Stimulated activated CD4-positive, alpha-beta T cell treated with anti-CD3 and anti-CD28 coated beads, Interleukin-2, amount 100 ng/mL, for 48 hours (primary cell): ENCODE measurements around the gene RRBP1.

Experiments used
- DNase-seq, 2 donors: peaks; one replicate each; pipeline ENCODE4 v3.0.0-alpha.2; 2020

RRBP1 gene

DNA sequence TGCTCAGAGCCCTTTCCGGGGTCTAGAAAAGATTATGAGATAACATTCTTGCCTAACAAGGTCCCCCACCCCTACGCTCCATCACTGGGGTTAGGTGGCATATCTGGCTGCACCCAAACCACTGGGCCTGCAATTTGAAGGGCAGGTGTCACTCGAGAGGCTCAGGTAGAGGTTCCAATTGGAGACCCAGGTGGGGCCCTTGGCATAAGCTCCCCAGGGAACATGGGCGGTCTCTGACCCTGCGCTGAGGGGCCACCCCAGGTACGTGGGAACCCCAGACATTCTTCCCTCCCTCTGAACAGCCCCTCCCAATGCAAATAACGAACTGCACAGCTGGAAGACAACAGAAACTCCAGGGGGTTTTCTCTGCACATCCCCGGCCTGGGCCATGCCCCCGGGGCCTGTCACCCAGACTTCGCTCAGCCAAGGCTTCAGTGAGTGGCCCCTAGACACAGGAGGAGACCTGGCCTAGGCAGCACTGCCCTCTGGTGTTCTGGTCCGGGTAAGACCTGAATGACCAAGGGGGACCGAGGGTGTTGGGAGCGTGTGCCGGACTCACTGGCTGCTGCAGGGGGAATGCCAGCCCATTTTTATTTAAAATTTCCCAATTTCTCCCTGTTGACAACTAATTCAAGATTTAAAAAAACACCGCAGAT lies 64.7 kb downstream of the RRBP1 start:
- peak; percentile 34 to 48 for DNase-seq

DNA sequence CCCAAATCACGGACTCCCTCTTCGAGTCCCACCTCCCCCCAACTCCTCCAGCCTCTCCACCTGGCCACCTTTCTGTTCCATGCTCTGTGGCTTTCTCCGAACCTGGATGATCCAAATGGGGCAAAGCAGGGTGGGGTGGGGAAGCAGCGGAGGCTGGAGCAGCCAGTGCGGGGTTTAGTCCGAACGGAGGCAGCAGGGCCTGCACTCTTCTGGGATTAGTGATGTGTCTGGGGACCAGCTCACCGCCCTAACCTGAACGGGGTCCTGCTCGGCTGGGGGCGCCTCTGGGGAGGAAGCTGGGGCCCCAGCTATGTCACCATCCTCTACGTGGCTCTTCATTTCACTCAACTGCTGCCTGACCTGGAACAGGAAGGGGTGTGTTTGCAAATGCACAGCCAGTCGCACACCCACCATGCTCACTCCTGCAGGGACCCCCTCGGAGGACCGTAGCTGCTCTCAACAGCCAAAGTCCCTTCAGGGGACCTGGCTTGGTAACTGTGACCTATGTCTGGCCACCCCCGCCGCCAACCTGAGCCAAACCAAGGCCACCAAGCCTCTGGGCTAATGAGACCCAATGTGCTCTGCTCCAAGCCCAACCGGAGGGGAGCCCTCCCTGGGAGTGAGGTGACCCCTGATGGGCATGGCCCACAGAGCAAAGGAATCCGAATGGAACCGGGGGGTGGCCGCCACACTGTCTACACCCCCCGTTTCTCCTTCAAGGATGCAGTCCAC lies 65.4 kb downstream of the RRBP1 start:
- DNase-seq = no peak

DNA sequence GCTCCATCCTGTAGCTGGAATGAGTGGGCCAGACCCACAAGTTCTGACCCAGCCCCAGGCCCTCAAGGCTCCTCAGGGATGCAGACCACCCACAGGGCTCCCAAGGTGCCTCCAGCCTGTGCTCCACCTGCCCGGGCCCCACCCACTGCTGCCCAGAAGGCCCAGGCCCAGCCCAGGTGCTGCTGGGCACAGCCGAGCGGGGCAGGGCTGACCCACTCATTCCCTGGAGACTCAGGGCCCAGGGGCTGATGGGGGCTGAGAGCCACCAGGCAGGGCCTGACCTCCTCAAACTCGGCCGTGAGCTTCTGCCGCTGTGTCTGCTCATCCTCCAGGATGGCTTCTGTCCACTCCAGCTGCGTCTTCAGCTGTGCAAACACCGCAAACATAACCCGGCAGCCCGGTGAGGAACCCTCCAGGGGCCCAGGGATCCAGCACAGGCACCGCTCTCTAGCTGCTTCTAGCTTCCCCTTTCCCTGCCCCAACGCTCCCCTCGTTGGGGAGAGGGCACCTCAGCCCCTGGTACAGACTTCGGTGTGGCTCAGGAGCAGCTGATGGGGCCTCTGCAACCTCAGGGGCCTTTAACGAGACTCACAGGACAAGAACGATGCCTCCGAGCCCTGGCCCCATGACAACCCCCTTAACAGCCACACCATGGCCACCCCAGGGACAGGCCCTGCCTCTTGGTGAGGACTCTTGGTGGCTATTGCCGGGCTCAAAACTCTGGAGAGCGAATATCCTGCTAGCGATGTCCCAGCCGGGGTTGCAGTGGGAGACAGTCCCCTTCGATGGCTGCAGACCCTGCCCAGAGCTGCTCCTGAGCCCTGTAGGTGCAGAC lies 66.2 kb downstream of the RRBP1 start:
- DNase-seq = no peak

DNA sequence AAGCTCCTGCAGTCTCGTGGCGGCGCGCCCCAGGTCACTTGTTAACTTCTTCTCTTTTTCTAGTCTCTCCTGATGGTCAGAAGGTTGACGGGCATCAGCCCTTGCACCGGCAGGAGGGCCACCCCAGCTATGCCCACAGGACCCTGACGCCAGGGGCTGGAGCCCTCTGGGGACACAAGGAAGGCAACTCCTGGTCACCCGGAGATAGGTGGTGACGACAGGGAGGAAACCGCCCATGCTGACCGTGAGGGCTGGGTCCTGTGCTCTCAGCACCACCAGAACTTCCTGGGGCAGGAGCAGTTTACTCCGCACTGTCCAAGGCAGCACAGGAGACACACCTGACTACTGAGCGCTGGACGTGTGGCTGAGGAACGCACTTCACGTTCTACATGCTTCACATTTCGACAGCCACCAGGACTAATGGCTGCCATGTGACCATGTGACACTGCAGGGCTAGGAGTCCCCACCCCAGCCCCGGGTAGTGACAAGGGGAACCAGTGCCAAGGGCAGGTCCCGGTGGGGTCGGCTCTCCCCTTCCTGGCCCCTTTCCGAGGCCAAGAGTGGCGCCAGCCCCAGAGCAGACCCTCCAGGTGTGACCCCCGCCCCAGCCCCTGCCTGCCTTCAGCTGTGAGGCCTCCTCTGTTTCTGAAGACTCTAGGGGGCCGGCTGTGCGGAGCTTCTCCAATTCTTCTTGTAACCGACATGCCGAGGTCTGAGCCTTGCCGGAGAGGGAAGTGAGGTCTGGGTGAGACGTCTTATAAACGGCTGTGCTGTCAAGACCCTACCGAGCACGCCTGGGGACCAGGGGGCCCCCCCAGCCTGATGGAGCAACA lies 67.0 kb downstream of the RRBP1 start:
- no peak for DNase-seq

DNA sequence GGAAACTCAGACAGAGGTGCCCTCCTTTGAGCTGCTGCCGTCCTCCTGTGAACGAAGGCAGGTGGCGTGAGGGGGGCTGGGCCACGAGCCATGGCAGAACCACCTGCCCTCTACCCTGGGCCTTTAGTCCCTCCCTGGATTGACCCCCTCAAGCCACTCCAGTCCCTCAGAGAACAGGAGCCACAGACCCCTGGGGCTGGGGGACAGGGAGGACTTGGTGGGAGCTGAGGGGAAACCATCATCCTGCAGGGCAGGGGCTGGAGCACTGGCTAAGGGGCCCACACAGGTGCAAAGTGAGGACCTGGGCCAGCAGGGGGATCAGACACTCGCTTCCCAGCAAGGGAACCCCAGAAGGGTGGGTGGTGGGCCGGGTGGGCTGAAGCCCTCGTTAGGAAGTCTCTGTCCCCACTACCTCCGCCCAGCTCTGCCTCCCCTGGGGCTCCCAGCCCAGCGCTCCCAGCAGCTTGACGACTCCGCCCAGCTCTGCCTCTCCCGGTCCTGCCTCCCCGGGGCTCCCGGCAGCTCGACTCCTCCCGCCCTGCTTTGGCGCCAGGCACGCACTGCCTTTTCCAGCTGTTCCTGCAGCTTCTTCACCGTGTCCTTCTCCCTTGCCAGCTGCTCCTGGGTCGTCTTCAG lies 67.7 kb downstream of the RRBP1 start:
- DNase-seq = no peak

DNA sequence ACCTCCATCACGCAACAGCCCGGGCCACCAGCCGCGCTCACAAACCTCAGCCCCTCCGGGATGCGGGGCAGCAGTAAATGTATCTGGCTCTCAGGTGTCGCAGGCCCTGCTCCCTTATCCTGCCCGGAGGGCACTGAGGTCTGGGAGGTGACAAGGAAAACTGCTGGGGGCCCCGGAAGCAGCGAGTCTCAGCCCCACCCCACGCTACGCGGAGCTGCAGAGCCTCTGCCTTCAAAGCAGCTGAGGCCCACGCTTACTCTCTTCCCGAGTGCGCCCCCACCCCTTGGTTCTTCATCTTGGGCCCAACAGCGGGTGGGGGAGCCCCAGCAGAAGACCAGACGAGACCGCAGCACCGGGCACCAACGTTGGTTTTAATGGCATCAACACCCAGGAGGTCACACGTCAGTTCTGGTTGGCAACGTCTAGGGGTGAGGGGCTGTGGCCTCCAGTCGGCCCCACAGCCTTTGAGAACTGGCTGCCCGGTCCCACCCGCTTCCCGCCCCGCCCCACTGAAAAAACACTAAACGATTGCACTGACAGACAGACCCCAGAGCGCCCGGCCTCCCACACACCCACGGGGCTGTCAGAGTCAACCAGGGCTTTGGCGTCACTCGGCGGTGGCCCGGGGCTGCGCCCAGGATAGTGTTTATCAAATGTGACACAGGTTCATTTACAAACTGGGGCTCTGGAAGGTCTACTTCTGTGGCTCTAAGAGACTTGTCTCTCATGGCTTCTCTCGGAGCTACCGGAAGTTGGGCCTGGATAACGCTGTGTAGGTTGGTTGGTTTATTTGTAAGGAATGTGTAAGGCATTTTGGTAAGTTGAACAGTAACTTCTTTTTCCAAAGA lies 68.5 kb downstream of the RRBP1 start:
- DNase-seq = no peak

DNA sequence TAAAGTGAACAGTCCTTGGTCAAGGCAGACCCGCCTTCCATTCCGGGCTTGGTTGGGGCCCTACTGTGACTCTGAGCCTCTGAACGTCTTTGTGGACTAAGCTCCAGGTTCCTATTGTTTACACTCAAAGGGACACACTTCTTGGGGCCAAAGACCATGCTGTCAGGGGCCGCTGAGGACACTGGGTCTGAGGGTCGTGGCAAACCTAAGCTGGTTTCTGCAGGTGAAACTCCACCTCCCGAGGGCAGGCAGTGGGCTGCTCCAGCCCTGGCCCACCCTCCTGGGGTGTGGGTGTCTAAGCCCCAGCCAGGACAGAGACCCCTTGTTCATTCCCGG lies 69.1 kb downstream of the RRBP1 start:
- no peak for DNase-seq

DNA sequence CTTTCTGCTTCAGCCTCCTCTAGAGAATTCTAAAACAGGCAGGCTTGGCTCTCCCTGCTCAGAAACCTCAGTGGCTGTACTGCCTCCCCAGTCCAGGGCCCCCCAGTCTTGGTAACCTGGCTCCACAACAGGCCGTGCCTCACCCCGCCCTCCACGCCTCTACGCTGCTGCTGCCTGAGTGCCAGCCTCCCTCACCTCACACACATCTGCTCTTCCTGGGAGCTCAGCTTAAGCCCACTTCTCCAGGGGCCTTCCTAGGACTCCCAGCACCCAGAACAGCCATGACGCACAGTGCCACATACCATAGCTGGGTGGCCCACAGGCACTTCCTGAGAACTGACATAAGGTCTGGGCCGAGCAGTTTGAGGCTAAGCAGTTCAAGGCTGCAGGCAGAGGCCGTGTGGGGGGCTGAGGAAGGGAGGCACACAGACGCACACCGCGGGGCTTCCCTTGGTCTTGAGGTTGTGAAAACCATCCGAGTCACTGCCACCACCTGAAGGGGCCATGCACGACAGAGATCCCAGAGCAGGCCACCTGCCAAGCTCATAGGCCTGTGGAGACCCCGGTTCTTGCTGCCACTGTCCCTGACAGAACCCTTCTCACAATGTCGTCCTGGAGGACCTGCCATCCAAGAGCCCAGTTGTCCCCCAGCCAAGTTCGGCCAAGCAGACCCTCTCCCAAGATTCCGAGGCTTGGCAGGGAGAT lies 69.6 kb downstream of the RRBP1 start:
- DNase-seq = no peak

DNA sequence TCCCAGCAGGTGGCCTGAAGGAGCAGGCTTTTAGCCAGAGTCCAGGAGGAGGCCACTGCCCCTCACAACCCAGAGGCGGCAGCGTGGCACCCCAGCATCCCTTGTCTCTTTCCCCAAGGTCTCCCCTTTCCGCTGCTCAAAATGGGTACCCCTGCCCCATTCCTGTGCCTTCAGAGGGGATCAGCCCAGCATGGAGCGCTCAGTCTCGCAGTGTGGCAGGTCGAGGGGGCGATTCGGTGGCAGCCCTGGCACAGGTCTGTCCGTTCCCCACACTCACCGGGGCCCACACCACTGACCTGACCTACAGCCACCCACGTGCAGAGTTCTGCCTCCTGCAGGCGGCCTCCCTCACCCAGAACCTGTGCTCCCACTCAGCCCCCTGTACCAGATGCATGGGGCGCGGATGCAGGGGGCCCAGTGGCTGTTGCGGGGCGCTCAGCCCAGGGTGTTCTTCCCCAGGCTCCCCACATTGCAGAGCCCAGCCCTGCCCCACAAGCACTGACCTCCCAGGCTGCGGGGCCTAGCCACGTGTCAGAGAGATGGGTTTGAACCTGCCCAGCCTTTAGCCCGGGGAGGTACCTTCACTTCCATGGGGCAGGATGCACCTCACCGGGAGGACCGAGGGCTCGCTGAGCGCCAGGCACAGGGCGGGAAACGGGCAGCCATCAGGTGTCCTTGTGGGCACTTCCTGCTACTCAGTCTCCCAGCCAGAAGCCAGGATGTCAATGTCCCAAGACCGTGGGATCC lies 70.3 kb downstream of the RRBP1 start:
- DNase-seq = no peak

DNA sequence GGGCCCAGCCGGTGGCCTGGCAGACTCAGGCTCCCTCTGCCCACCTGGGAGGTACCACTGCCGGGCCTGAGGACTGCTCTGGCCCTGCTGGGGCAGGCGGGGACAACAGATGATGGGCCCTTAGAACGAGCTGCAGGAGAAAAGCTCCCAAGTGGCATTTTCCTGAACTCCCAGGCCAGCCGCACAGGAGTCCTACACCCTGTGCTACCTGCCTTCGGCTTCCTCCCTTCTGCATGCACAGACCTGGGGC lies 70.8 kb downstream of the RRBP1 start:
- DNase-seq = no peak

DNA sequence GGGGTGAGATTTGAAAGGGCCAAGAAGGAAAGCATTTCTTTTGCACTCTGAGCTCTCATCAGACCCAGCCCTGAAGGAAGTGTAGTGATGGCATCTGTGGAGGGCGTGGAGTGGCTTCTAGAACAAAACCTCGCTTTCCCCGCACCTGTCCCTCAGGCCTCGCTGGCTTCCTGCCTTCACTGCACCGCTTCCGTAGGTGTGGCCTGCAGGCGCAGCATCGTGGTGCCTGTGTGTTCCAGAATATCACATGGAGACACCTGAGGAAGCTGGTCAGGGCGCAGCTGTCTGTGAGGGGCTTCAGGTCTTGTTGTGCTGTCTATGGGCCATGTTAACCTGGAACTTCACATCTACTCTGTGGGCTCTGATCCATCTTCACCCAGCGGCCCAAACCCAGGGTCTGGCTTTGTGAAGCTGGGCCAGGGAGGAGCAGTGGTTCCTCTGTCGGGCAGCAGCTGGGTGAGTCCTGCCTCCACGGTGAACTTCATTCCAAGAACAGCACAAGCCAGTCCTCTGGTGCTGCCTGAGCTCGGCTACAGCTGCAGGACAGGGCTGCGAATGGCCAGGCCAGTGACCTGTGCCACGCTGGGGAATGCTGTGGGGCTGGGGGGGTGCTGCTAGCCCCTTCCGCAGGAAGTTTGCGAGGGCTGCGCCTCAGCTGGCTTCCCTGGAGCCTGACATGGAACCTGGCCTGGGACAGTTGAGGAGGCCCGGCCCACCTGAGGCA lies 71.3 kb downstream of the RRBP1 start:
- DNase-seq = peak in 1 of 2 donors; percentile 25

DNA sequence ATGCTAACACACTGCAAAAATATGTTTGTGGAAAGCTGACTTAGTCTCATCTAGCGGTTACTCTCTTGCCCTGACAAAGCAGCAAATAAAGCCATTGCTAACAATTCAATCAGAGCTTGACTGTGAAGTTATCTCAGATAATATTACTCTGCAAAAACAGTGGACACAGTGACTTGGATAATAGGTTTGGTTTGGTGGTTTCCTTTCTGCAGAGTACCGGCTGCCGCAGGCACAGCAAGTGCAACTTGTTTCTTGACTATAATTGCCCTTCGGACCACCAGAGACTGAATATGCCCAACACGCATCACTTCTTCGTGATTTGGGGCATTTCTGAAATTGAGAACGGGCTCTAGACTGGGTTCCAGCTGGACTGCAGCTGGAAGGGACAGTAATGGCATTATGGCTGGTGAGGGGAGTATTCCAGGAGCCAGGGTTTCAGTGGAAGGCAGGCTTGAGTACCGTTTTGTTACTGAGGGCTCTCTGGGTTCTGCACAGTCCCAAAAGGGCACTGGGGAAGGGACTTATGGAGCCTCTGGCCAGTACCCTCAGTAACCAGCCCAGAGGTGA lies 72.1 kb downstream of the RRBP1 start:
- DNase-seq = no peak

DNA sequence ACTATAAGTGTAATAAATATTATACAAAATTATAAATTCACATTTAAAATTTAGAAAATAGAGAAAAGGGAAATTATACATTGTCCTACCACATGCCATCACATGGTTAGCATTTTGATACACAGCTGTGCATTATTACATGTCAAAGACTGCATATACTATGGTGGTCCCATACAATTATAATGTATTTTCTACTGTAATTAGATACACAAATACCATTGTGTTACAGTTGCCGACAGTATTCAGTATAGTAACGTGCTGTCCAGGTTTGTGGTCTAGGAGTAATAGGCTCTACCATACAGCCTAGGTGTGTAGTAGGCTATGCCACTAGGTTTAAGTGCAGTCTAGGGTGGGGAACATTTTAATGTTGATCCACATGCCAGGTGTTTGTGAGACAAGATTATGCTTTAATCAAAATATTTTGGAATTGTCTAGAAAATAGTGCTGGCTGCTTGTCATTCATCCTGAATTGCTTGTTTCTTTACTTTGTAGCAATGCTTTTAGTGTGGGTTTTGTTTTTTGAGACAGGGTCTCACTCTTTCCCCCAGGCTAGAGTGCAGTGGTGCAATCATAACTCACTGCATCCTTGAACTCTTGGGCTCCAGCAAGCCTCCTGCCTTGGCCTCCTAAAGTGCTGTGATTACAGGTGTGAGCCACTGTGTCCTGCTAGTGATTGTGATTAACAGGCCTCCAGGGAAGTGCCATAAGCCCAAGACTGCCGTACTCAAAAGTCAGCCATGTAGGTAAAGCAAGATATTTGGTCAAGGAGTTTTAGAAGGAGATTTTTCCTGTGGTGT lies 73.1 kb downstream of the RRBP1 start:
- no peak for DNase-seq

DNA sequence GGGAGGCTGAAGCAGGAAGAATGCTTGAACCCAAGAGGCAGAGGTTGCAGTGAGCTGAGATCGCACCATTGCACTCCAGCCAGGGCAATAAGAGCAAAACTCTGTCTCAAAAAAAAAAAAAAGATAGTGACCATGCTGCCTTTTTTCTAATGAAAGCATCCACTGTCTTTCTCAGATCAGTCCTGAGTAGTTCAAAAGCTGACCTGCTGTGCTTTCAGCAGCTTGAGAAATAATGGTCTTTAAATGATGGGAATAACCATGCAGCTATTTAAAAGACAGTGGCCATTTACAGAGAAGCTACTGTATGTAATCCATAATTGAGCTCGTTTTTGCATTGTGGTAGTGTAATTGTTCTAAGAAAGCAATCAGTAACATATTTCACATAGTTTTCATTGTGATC lies 76.0 kb downstream of the RRBP1 start:
- no peak for DNase-seq

DNA sequence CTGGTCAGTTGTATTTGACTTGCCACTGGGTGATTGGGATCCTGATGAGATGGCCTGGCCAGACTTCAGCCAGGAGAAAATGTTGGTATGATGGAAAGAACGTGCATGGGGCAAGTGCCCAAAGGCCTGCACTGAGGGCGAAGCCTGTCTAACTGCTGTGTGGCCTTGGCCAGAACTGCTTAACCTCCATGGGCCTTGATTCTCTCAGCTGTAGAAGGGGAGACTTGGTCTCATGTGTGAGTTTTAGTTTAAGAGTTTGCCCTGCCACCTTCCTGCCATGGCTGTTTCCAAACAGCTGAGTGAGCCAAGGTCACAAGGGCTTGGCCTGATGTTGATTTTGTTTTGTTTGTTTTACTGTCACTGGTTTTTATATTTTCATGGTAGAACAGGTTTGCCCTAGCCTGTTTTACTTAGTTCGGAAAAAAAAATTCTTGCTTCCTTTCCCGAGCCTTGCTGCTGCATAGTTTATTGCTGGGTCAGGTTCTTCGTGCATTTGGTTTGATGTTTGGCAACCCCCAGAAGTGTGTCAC lies 76.8 kb downstream of the RRBP1 start:
- no peak for DNase-seq

DNA sequence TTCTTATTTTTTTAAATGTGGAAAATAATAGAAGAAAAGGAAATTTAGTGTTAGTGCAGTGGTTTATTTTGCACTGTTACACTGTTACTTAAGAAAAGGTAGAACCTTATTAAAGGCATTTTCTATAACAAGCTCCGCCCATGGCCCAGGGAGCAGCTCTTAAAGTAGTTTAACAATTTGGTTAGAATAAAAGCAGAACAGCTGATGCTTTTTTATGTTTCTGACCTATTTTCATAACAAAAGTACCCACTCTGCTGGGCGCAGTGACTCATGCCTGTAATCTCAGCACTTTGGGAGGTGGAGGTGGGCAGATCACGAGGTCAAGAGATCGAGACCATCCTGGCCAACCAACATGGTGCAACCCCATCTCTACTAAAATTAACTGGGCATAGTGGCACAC lies 79.5 kb downstream of the RRBP1 start:
- DNase-seq = no peak

DNA sequence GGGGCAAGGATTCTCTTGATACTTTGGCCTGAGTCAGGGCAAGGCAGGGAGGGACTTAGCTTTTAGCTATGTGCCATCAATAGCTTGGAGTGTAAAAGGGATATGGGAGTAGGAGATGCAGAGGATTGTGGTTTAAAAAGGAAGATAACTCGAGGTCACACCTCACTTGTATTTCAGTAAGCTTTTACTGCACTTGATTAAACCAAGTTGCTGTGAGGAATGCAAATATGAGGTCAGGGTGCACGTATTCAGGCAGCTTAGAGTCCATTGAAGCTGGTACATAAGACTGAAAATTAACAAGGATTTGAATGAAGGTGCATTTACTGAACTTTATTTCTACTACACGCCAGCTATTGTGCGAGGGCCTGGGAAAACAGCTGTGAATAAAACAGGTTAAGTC lies 80.1 kb downstream of the RRBP1 start:
- no peak for DNase-seq

DNA sequence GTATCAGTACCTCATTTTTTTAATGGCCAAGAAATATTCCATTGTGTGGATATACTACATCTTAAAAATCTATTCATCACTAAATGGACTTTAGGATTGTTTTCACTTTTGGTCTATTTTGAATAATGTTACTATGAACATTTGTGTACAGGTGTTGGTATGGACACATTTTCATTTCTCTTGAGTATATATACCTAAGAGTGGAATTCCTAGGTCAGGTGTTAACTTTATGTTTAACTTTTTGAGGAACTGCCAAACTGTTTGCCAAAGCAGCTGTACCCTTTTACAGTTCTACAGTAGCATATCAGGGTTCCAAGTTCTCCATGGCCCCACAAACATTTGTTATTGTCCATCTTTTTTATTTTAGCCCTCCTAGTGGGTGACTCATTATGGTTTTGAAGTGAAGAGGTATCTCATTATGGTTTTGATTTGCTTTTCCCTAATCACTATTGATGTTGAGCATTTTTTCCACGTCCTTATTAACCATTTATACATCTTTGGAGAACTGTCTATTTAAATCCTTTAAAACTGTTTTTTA lies 84.0 kb downstream of the RRBP1 start:
- no peak for DNase-seq
